T47D (cell line): Measurements from ENCODE around the gene TEKT2.

Experiments used
- DNase-seq, 2 experiments: peaks; one replicate each; pipeline versions ENCODE4 v3.0.0 to v3.0.0-alpha.2; 2011 to 2012; ENCODE audit warnings: low read depth in 1 of 2, low spot score in 1 of 2
- JUND ChIP-seq: IDR thresholded peaks from 2 replicates; pipeline ENCODE4 v1.6.1; 2012; ENCODE audit warnings: low read depth
- in situ Hi-C: cut with HindIII; loops from 2 replicates; pipeline ENCODE4 v1.10.0; 2016; ENCODE audit warnings: low sequenced_read_pairs, low pct_unique_long_range_greater_than_20kb

The TEKT2 gene

DNA sequence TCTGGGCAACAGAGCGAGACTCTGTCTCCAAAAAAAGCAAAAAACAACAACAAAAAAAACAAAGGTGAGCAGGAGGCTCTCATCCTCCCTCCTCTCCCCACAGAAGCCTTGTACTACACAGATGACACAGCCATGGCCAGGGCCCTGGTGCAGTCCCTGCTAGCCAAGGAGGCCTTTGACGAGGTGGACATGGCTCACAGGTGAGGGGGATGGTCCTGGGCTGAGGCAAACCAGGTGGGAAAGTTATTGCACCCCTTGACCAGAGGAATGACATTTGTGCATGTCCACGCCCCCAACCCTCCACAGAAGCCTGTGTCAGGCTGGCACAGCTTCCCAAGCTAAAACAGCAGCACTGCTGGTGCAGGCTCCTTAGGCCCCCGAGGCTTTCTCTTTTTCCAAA is 7.2 kb downstream of the TEKT2 start:
- TF ChIP-seq JUND, result no peak
- DNase-seq, result no peak
- in situ Hi-C loops, result no loop called here

GRCh38 chr1:36091698-36092097 is 7.8 kb downstream of the TEKT2 start:
- no peak for TF ChIP-seq JUND
- DNase-seq, result no peak
- in situ Hi-C loops, result no loop called here

GRCh38 chr1:36092166-36092797 is 8.4 kb downstream of the TEKT2 start:
- in situ Hi-C loops, result no loop called here
- TF ChIP-seq JUND, result no peak

GRCh38 chr1:36092798-36093185 is 8.9 kb downstream of the TEKT2 start:
- in situ Hi-C loops, result no loop called here
- no peak for TF ChIP-seq JUND
- DNase-seq, result no peak

More at GRCh38 chr1:36092166-36092797, 8.4 kb downstream of the TEKT2 start:
- no peak for DNase-seq

- in situ Hi-C loops, result no loop called here
- no peak for TF ChIP-seq JUND
- no peak for DNase-seq
Measured at GRCh38 chr1:36093226-36093625, 9.3 kb downstream of the TEKT2 start.

GRCh38 chr1:36093929-36094328 is 10.0 kb downstream of the TEKT2 start:
- TF ChIP-seq JUND, result no peak
- DNase-seq, result no peak
- in situ Hi-C loops, result no loop called here

- no peak for TF ChIP-seq JUND
- no peak for DNase-seq
- in situ Hi-C loops, result no loop called here
Measured at GRCh38 chr1:36094621-36095061, 10.7 kb downstream of the TEKT2 start.

GRCh38 chr1:36095760-36096405 is 12.0 kb downstream of the TEKT2 start:
- no peak for DNase-seq
- TF ChIP-seq JUND, result no peak
- in situ Hi-C loops, result no loop called here

DNA sequence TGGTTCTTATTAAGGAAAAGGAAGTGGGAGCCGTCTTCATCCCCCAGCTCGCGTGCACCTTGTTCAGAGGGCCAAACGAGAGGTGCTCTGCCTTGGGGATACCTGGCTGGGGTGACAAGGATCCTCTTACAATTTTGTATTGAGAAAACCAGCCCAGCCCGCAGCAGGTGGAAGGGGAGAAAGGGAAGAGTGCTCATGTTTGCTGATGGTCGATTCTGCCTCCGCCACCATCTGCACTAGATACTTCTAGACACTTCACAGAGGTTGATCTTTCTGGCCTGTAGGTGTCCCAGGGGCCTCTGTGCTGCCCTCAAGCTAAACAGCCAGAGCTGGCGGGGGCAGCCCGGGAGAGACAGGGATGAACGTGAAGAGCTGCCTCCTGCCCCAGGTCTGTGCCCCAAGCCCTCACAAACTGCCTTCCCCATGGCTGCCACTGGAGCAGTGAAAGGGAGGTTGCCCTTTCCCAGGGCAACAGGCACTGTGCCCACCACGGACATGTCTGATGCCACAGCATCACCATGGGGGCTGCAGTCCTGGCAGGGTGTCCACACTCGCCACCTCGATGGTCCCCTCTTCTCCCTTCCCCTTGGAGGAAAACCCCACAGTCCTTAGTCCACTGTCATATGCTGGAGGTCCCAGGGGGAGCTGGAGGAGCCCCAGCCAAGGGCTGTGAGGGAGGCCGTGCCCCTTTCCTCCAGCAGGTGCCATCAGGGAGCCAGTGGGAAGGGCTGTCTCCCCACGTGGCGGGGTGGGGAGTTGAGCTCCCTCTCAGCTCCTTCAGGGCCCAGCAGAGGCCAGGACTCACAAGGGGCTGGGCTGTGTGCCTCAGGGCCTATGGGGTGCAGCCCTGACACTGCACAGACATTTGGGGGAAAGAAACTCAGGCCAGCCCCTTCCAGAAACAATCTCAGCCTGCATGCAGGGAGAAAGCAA is 12.9 kb downstream of the TEKT2 start:
- TF ChIP-seq JUND, result no peak
- DNase-seq, result peak in 1 of 2 experiments; percentile 24
- in situ Hi-C loops, result no loop called here

DNA sequence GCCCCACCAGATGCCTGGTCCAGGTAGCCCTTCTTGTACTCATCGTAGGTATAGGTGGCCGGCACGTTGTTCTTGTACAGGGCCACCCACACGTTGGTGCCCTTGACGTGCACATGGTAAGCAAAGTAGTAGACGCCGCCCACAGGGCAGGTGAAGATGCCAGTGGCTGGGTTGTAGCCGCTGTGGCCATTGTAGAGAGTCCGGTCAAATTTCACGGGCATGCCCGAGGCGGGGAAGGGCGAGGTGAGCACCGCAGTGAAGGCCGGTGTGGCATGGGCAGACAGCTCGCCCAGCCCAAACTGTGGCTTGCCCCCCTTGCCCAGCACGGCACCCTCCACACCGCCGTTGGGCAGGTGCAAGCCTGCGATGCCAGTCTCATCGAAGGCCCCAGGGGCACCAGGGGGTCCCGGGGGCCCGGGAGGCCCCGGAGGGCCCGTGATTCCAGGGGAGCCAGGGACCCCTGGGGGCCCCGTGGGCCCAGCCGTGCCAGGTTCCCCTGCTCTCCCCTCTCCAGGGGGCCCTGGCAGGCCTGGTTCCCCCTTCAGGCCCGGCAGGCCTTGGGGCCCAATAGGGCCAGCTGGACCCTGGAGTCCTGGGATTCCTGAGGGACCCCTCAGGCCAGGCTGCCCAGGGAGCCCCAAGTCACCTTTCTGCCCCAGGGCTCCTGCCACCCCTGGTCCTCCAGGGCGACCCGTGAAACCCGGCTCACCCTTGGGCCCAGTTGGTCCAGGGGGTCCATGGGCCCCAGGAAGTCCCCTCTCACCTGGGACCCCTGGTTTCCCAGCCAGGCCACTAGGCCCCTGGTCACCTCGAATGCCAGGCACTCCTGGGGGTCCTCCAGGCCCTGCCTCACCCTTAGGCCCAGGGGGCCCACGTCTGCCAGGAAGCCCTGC is 14.0 kb downstream of the TEKT2 start:
- in situ Hi-C loops, result no loop called here
- TF ChIP-seq JUND, result no peak

GRCh38 chr1:36098650-36099365 is 14.9 kb downstream of the TEKT2 start:
- in situ Hi-C loops, result no loop called here
- DNase-seq, result no peak
- no peak for TF ChIP-seq JUND

More for the DNA sequence above, 14.0 kb downstream of the TEKT2 start:
- no peak for DNase-seq
